HepG2 (cell line): ENCODE measurements around the gene SYNGR1. TPM values are rescaled to one million over a fixed set of nuclear protein-coding genes. Genes with fewer than 3 reads are reported as not detected.

ENCODE experiments used
- ARID5B ChIP-seq: IDR thresholded peaks from 2 replicates; pipeline ENCODE4 v1.4.0; 2020; ENCODE audit warnings: mild to moderate bottlenecking, missing genetic modification reagents
- ELF1 ChIP-seq: sonication (generic); formaldehyde crosslinking; IDR thresholded peaks from 2 replicates; pipeline ENCODE4 v1.4.0; 2020; ENCODE audit warnings: missing genetic modification reagents
- ERF ChIP-seq: IDR thresholded peaks from 2 replicates; pipeline ENCODE4 v1.6.1; 2018; ENCODE audit warnings: missing biosample characterization, missing genetic modification reagents
- JUNB ChIP-seq: sonication (generic); formaldehyde crosslinking; IDR thresholded peaks from 2 replicates; pipeline ENCODE4 v1.8.0; 2022; ENCODE audit warnings: missing genetic modification reagents, mild to moderate bottlenecking, borderline replicate concordance
- KAT7 ChIP-seq: IDR thresholded peaks from 2 replicates; pipeline ENCODE4 v1.6.1; 2018; ENCODE audit warnings: borderline replicate concordance, missing compliant biosample characterization
- KLF16 ChIP-seq, 2 experiments: sonication (generic) in 1 of 2; formaldehyde crosslinking in 1 of 2; IDR thresholded peaks; 2 replicates each; pipeline versions ENCODE4 v1.6.1 to v1.8.0; 2016 to 2023; ENCODE audit warnings: missing genetic modification reagents in 2 of 2, missing compliant biosample characterization in 1 of 2
- MAFK ChIP-seq, 2 experiments: IDR thresholded peaks in 1 of 2; conservative IDR thresholded peaks in 1 of 2; 2 replicates each; pipeline ENCODE4 v1.6.1; 2011; ENCODE audit warnings: improper control_type of control experiment in 2 of 2, low read length in 2 of 2
- ONECUT2 ChIP-seq: sonication (generic); formaldehyde crosslinking; IDR thresholded peaks from 2 replicates; pipeline ENCODE4 v1.4.0; 2020; ENCODE audit warnings: missing genetic modification reagents
- PATZ1 ChIP-seq: sonication (generic); formaldehyde crosslinking; IDR thresholded peaks from 2 replicates; pipeline ENCODE4 v1.4.0; 2020; ENCODE audit warnings: missing genetic modification reagents
- PAXIP1 ChIP-seq: sonication (generic); formaldehyde crosslinking; conservative IDR thresholded peaks from 2 replicates; pipeline ENCODE4 v1.4.0; 2020; ENCODE audit warnings: mild to moderate bottlenecking, missing genetic modification reagents, moderate library complexity
- ZNF124 ChIP-seq: sonication (generic); formaldehyde crosslinking; IDR thresholded peaks from 2 replicates; pipeline ENCODE4 v1.4.0; 2020; ENCODE audit warnings: missing genetic modification reagents
- ZNF609 ChIP-seq: sonication (generic); formaldehyde crosslinking; IDR thresholded peaks from 2 replicates; pipeline ENCODE4 v1.4.0; 2020; ENCODE audit warnings: mild to moderate bottlenecking, missing genetic modification reagents, borderline replicate concordance
- ZNF781 ChIP-seq: sonication (generic); formaldehyde crosslinking; IDR thresholded peaks from 2 replicates; pipeline ENCODE4 v1.5.1; 2020; ENCODE audit warnings: borderline replicate concordance, mild to moderate bottlenecking, missing genetic modification reagents; ENCODE audit errors: not compliant biosample characterization
- polyA plus RNA-seq, 8 experiments: library from polyadenylated mRNA; depleted of rRNA in 3 of 8; stranded (reverse) in 7 of 8; unstranded in 1 of 8; fragments of >200 nt; fragmentation: Illumina TruSeq in 4 of 8; extraction: Trizol in 4 of 8; gene quantifications; 2 replicates each; pipeline versions ENCODE4 v1.2.1 to v1.2.3, GENCODE V29; 2011 to 2016; ENCODE audit warnings: low read depth in 4 of 8, missing spikeins in 1 of 8, mixed read lengths in 1 of 8; ENCODE audit not compliant: insufficient read depth in 1 of 8
- total RNA-seq, 5 experiments: library from RNA; depleted of rRNA; stranded (reverse); fragments of >200 nt; fragmentation: Illumina TruSeq; extraction: Trizol; gene quantifications; 2 replicates each; pipeline ENCODE4 v1.2.3, GENCODE V29; 2016; ENCODE audit warnings: low read depth in 1 of 5

Gene SYNGR1
- total and polyA plus RNA-seq, 2 of the 13 experiments (the other 11 are each of a cell fraction or from before 2014, with no cell fraction given) = 0.27 to 2.7 TPM

- 0 out of 2 replicates have a peak, but pooled peaks have one; percentile 40 for TF ChIP-seq ARID5B (CRISPR knock-in tag)
- TF ChIP-seq ONECUT2 (CRISPR knock-in tag) = peak; percentile 88
- no peak for TF ChIP-seq PATZ1 (CRISPR knock-in tag)
- TF ChIP-seq KLF16 (CRISPR knock-in tag; IDR thresholded peaks at IDR 0.05) = no peak
- peak; percentile 45 for TF ChIP-seq ZNF781 (CRISPR knock-in tag)
- peak; percentile 86 to 89 for TF ChIP-seq MAFK (conservative IDR thresholded peaks at IDR 0.05 in 1 of 2, IDR thresholded peaks at IDR 0.05 in 1 of 2; ENCODE audit: low read length in 2 of 2)
- 0 out of 2 replicates have a peak, but pooled peaks have one; percentile 18 for TF ChIP-seq ERF
- no peak for TF ChIP-seq ZNF124 (CRISPR knock-in tag)
- TF ChIP-seq JUNB (CRISPR knock-in tag) = no peak
- no peak for TF ChIP-seq ELF1 (CRISPR knock-in tag)
- peak; percentile 45; the same call in 1 of the 2 replicates for TF ChIP-seq PAXIP1
- 0 out of 2 replicates have a peak, but pooled peaks have one; percentile 21 for TF ChIP-seq ZNF609 (CRISPR knock-in tag)
- 0 out of 2 replicates have a peak, but pooled peaks have one; percentile 47 for TF ChIP-seq KAT7
These were observed 31.9 kb upstream of the SYNGR1 start (continued) for GRCh38 chr22:39317775-39318506.
